ENCODE results near the gene BNC2.

BNC2 gene

DNA sequence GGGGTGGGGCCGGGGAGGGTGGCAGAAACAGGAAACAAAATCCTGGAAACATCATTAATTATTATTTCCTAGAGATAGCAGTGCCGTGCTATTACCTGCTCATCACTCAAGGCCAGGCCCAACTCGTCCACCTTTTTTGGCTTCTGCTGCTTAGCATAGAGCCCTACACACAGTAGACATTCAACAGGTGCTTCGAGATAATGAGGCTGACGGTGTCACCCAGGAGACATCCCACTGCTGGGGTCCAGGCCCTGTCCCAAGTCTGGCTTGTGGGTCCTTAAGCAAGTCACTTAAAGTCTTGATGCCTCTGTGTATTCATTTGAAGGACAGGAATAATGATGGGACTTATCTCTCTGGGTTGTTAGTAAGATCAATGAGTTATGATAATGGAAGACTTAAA, 506.6 kb downstream of the BNC2 start:
- no peaks in the 10 kb centered on the region for H3K4me1 ChIP-seq (ENCODE audit: insufficient read depth, low read length, poor library complexity, severe bottlenecking)
- H3K9me3 ChIP-seq (ENCODE audit: insufficient read depth, low read depth, low read length), result no peaks in the 10 kb centered on the region
- H3K4me2 ChIP-seq (ENCODE audit: low read depth, low read length, poor library complexity, severe bottlenecking), result no peak overlapping the region
- no peaks in the 10 kb centered on the region for H3K79me2 ChIP-seq (ENCODE audit: insufficient read depth, low read length)
- H2AFZ ChIP-seq (ENCODE audit: low read length), result no peak overlapping the region
- no peaks in the 10 kb centered on the region for H3K9me2 ChIP-seq (replicated peaks; ENCODE audit: low read depth, low read length)
- H4K20me1 ChIP-seq (ENCODE audit: insufficient read depth, low read length, poor library complexity, severe bottlenecking), result no peaks in the 10 kb centered on the region
- no peak overlapping the region for H3K4me3 ChIP-seq (ENCODE audit: low read length, poor library complexity, severe bottlenecking)
- no peaks in the 10 kb centered on the region for H3F3A ChIP-seq (ENCODE audit: low read depth)
- no peaks in the 10 kb centered on the region for H3K36me3 ChIP-seq (ENCODE audit: insufficient read depth, low read length)
- no peak overlapping the region for H3K9ac ChIP-seq (ENCODE audit: low read depth, low read length, poor library complexity, severe bottlenecking)
- TF ChIP-seq, protein P1, sequence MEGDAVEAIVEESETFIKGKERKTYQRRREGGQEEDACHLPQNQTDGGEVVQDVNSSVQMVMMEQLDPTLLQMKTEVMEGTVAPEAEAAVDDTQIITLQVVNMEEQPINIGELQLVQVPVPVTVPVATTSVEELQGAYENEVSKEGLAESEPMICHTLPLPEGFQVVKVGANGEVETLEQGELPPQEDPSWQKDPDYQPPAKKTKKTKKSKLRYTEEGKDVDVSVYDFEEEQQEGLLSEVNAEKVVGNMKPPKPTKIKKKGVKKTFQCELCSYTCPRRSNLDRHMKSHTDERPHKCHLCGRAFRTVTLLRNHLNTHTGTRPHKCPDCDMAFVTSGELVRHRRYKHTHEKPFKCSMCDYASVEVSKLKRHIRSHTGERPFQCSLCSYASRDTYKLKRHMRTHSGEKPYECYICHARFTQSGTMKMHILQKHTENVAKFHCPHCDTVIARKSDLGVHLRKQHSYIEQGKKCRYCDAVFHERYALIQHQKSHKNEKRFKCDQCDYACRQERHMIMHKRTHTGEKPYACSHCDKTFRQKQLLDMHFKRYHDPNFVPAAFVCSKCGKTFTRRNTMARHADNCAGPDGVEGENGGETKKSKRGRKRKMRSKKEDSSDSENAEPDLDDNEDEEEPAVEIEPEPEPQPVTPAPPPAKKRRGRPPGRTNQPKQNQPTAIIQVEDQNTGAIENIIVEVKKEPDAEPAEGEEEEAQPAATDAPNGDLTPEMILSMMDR (conservative IDR thresholded peaks at IDR 0.05; ENCODE audit: low read length), result no peak
- no peak for TF ChIP-seq EZH2phosphoT487 (IDR thresholded peaks at IDR 0.05; ENCODE audit: borderline replicate concordance)
- no peaks in the 10 kb centered on the region for H3K27me3 ChIP-seq (ENCODE audit: insufficient read depth, low read length, poor library complexity, severe bottlenecking)

DNA sequence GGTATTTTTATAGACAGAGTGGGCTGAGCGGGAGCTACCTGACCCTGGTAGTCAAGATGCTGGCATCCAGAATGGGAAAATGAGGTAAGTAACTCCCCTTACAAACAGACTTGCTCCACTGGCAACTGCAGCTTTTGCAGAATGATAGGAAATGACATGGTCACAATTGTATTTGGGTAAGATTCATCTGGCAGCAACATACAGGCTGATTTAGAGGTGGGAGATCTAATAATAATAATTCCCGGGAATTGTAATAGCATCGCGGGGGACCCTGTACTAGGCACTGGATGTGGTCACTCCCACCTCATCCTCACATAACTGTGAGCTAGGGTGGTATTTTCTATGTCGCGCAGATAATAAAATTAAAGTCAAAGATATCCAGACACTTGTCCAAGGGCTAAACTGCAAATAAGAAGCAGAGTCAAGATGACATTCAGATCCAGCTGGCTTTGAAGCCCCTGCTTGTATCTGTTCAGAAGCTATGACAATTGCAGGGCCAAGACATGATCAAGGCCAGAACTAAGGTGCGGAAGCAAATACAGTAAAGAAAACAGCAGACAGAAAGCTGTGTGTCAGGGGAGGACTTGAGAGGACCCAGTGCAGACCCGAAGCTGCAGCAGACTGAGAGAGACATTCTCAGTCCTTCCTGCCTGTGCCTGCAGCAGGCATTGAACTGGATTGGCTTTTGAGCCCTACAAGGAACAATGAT, 507.2 kb downstream of the BNC2 start:
- Histone ChIP-seq H3K4me3 (ENCODE audit: low read length, poor library complexity, severe bottlenecking) (no peak overlapping the region), H2AFZ (ENCODE audit: low read length) (no peak overlapping the region), H3K4me1 (ENCODE audit: insufficient read depth, low read length, poor library complexity, severe bottlenecking) (no peaks in the 10 kb centered on the region), H3K9me3 (ENCODE audit: insufficient read depth, low read depth, low read length) (no peaks in the 10 kb centered on the region), H3K9me2 (replicated peaks; ENCODE audit: low read depth, low read length) (no peaks in the 10 kb centered on the region), H3K79me2 (ENCODE audit: insufficient read depth, low read length) (no peaks in the 10 kb centered on the region), H3K9ac (ENCODE audit: low read depth, low read length, poor library complexity, severe bottlenecking) (no peak overlapping the region), H3F3A (ENCODE audit: low read depth) (no peaks in the 10 kb centered on the region), H4K20me1 (ENCODE audit: insufficient read depth, low read length, poor library complexity, severe bottlenecking) (no peaks in the 10 kb centered on the region), H3K4me2 (ENCODE audit: low read depth, low read length, poor library complexity, severe bottlenecking) (no peak overlapping the region), H3K36me3 (ENCODE audit: insufficient read depth, low read length) (no peaks in the 10 kb centered on the region), H3K27me3 (ENCODE audit: insufficient read depth, low read length, poor library complexity, severe bottlenecking) (no peaks in the 10 kb centered on the region)
- TF ChIP-seq, protein P1 (conservative IDR thresholded peaks at IDR 0.05; ENCODE audit: low read length), result no peak
- TF ChIP-seq EZH2phosphoT487 (IDR thresholded peaks at IDR 0.05; ENCODE audit: borderline replicate concordance), result no peak

DNA sequence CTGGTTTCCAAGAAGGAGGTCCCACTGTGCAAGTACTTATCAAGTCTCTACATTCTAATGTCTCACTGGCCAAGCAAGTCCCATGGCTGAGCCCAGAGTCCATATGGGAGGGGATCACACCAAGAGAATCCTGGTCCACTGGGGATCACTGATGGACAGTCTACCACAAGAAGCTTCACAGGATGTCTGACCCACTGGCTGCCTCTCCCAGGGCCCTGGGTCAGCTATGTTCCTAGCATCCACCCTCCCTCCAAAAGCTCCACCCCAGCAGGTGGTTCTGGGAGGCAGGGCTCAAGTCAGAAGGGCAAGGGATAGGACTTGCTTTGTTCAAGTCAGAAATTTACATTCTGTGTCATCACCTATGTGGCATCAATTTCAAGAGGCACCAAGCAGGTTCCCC, 508.5 kb downstream of the BNC2 start:
- Histone ChIP-seq H3K9me3 (ENCODE audit: insufficient read depth, low read depth, low read length) (no peaks in the 10 kb centered on the region), H4K20me1 (ENCODE audit: insufficient read depth, low read length, poor library complexity, severe bottlenecking) (no peaks in the 10 kb centered on the region), H3K9ac (ENCODE audit: low read depth, low read length, poor library complexity, severe bottlenecking) (no peak overlapping the region), H3K36me3 (ENCODE audit: insufficient read depth, low read length) (no peaks in the 10 kb centered on the region), H3K9me2 (replicated peaks; ENCODE audit: low read depth, low read length) (no peaks in the 10 kb centered on the region), H3K27me3 (ENCODE audit: insufficient read depth, low read length, poor library complexity, severe bottlenecking) (no peaks in the 10 kb centered on the region), H3K79me2 (ENCODE audit: insufficient read depth, low read length) (no peaks in the 10 kb centered on the region), H3K4me2 (ENCODE audit: low read depth, low read length, poor library complexity, severe bottlenecking) (no peak overlapping the region), H3K4me1 (ENCODE audit: insufficient read depth, low read length, poor library complexity, severe bottlenecking) (no peaks in the 10 kb centered on the region), H3F3A (ENCODE audit: low read depth) (no peaks in the 10 kb centered on the region), H2AFZ (ENCODE audit: low read length) (no peak overlapping the region), H3K4me3 (ENCODE audit: low read length, poor library complexity, severe bottlenecking) (no peak overlapping the region)
- TF ChIP-seq, protein P1 (conservative IDR thresholded peaks at IDR 0.05; ENCODE audit: low read length), result no peak
- no peak for TF ChIP-seq EZH2phosphoT487 (IDR thresholded peaks at IDR 0.05; ENCODE audit: borderline replicate concordance)

Data from Loucy (cell line).